MM.1S (cell line): ENCODE data around the gene PRDM11.

ENCODE experiments used
- CTCF ChIP-seq: fragments of 300-600 bp; sonication (generic); IDR thresholded peaks from 2 replicates; pipeline ENCODE4 v1.5.1; 2016; ENCODE audit warnings: antibody characterized with exemption, low read length, mixed read lengths
- EZH2 ChIP-seq: fragments of 300-600 bp; sonication (generic); optimal IDR thresholded peaks from 2 replicates; pipeline ENCODE3; 2017; ENCODE audit warnings: low read depth, mild to moderate bottlenecking, antibody characterized with exemption, low read length, mixed read lengths

- TF ChIP-seq CTCF (no peak), EZH2 (no peak)
These were observed at the start of gene PRDM11 for GRCh38 chr11:45146072-45147016.
